T-helper 2 cell treated with Interferon-gamma antibody and Interleukin-4, amounts not matched to agents 100 ng/mL and 5 ng/mL, for 36 hours (primary cell): ENCODE data around the gene ARHGAP42. TPM values are rescaled to one million over a fixed set of nuclear protein-coding genes. Genes with fewer than 3 reads are reported as not detected.
"Not testable (repeated sequence)": the region's sequence is repeated elsewhere in the genome, so short reads cannot be mapped to it uniquely, and the experiment has no call there.

Source experiments
- intact Hi-C: fragments of 100-400 bp; cut with micrococcal nuclease; formaldehyde crosslinking; loops from one replicate; pipeline ENCODE4 v1.15.1; 2023
- total RNA-seq: library from RNA; stranded (reverse); gene quantifications from 2 replicates; pipeline ENCODE4 v1.2.3, GENCODE V29; 2022

ARHGAP42 gene, protein sequence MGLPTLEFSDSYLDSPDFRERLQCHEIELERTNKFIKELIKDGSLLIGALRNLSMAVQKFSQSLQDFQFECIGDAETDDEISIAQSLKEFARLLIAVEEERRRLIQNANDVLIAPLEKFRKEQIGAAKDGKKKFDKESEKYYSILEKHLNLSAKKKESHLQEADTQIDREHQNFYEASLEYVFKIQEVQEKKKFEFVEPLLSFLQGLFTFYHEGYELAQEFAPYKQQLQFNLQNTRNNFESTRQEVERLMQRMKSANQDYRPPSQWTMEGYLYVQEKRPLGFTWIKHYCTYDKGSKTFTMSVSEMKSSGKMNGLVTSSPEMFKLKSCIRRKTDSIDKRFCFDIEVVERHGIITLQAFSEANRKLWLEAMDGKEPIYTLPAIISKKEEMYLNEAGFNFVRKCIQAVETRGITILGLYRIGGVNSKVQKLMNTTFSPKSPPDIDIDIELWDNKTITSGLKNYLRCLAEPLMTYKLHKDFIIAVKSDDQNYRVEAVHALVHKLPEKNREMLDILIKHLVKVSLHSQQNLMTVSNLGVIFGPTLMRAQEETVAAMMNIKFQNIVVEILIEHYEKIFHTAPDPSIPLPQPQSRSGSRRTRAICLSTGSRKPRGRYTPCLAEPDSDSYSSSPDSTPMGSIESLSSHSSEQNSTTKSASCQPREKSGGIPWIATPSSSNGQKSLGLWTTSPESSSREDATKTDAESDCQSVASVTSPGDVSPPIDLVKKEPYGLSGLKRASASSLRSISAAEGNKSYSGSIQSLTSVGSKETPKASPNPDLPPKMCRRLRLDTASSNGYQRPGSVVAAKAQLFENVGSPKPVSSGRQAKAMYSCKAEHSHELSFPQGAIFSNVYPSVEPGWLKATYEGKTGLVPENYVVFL
- 0.16 and 0.32 TPM in 2 replicates for total RNA-seq

DNA sequence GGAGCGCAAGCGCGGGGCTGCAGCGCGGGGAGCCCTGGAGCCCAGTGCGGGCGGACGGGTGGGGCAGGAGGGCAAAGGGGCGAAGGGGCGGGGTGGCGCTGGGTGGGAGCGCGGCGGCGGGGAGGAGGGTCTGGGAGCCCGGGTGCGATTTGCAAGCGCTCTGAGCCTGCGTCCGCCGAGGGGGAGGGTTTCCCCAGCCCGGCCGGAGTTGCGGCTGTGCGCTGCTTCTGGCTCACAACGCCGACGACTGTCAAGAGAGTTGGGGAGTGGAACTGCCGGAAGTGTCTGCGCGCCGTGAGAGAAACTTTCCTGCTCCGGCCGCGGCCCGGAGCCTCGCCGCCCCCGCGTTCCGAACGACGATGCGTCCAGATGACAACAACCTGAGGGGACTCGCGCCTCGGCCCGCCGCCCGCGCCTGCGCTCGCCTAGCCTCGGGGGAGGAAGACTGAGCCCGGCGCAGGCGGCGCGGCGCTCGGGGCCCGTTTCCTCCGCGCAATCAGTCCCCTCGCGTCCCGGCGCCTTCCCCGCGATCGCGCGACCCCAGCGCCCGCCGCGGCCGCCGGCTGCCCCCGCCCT, at the start of gene ARHGAP42:
Gene ARHGAP42, plus strand, starts transcription at position 235 of the 576 bp plus-strand sequence. CDS start 391 bp downstream, outside the sequence.
- intact Hi-C loops, result loop anchor here (10.0 kb wide), 1 partner anchor 168 kb away; no protein-coding TSS in a partner anchor

DNA sequence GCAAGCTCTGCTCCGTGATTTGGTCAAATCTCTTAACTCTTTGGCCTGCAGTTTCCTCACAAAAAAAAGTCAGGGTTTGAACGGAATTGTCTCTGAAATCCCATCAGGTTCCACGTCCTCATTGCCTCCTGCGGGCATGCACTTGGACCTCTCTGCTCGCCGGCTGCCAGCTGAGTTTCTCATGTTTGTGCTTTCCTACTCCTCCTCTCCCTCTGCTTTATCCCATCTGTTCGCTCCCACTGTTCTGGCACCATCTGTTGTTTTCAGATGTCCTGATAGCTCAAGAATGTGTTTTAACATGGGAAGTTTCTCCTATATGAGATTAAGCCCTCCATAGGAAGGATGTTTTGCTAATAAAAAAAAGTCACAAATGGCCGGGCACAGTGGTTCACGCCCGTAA, 49.4 kb upstream of the ARHGAP42 start:
- intact Hi-C loops, result no loop called here

DNA sequence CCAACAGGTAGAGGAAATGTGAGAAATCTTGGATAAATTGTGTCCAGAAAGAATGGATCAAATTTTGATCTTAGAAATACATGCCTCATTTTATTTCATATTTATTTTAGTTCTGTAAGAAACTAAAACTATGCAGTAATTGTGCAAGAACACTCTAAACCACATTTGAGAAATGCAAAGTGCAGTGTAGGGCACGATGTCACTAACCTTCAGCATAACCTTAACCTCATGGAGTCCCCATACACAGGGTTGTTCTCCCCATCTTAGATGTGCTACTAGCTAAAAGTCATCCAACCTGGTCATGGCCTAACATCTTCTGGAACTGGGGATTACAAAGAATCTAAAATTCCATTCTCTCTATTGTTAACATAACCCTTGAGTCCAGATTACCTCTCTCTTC, 48.4 kb upstream of the ARHGAP42 start:
- intact Hi-C loops, result no loop called here

DNA sequence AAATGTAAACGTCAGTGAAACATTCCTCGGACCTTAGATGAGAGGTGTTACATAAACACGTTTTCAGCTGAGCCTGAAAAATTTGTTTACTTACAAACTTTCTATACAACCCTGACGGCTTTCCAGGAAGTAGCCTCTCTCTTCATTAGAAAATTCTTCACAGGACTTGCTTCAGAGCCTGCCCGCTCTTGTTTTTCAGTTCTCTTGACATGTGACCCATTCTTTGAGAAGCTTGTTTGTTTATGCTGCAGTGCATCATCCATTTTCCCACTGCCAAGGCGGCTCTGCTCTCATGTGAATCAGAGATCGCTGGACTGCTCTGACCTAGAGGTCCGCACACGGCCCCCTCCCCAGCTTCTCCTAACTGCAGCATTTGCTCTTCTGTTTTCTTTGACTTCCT, 47.9 kb upstream of the ARHGAP42 start:
- intact Hi-C loops, result no loop called here

DNA sequence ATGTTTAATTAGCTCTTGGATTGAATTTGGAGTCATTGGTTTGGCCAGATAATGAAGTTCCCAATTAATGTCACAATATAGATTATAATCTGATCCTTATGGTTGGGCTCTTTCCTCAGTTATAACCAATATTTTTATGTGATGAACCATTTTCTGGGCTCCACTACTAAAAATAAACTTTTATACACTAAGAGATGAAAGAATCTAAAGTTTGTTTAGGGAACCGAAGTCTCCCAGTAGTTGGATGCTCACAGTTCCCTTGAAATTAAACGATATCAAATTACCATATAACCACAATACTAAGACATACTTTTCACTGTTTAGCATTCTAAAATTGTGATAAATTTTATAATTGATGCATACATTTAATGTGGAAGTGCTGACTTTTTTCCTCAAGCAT, 47.0 kb upstream of the ARHGAP42 start:
- intact Hi-C loops, result no loop called here

DNA sequence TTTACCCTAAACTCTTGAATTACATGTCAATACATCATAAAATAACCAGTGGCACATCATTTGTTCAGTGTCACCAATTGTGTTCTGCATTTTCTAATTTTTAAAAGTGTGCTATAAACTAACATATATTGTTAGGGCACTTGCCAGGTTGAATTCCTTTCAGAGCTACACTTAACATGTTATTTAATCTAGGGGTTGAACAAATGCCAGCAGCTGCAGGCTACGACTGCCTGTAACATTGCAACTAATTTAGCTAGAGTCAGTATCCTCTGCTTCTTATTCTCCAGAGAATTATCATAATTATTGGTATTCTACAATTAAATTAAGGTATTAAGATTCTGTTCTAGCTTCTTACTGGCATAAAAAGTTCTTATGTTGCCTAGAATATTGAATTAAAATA, 46.4 kb upstream of the ARHGAP42 start:
- intact Hi-C loops, result no loop called here

DNA sequence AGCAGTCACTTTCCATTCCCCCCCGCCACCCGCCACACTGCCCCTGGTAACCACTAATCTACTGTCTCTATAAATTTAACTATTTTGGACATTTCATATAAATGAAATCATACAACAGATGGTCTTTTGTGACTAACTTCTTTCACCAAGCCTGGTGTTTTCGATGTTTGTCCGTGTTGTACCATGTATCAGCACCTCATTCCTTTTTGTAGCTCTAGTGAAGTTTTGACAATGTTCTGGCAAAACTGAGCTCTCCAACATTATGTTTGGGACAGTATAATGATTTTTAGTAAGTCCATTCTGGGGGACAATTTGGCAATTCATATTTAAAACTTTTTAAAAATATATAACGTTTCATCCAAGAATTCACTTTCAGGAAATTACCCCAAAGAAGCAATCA, 45.6 kb upstream of the ARHGAP42 start:
- intact Hi-C loops, result no loop called here

DNA sequence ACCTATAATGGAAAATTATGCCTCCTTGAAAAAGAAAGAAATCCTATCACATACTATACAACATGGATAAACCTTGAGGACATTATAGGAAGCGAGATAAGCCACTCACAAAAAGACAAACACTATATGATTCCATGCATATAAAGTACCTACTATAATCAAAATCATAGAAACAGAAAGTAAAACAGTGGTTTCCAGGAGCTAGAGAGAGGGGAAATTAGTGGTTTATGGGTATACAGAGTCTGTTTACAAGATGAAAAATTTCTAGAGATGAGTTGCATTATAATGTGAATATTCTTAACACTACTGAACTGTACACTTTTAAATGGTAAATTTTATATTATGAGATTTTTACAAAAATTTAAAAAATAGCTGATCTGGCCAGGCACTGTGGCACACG, 40.5 kb upstream of the ARHGAP42 start:
- intact Hi-C loops, result no loop called here

DNA sequence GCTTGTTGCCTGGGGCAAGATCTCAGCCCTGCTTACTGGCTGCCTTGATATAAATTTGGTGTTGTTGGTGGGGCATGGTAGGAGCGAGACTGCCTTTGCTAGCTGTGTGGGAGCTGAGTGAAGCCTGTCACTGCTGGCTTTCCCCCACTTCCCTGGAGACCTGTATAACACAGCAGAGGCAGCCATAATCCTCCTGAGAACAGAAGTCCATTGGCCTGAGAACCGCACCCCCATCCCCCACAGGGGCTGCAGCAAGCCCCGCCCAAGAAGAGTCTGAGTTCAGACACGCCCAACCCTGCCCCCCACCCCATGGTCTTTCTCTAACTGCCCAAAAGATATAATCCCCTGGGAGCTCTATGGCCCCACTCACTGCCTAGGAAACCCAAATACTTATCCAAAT, 39.2 kb upstream of the ARHGAP42 start:
- intact Hi-C loops, result no loop called here

DNA sequence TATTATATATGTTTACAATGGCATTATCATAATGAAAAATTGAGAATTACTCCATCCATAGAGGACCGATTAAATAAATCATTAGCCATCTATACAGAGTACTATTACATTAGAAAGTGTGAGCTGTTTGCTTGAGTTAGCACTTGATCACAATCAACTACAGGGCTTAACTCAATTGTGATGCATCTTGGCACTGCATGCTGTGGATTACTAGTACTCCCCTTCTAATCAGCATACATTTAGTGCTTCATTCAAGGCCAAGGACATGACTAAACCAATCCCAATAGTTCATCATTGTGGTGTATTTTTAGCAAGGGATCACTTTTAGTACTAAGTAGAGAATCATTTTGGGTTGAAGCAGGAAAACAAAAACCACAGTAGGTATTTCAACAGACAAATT, 23.5 kb upstream of the ARHGAP42 start:
- intact Hi-C loops, result no loop called here

DNA sequence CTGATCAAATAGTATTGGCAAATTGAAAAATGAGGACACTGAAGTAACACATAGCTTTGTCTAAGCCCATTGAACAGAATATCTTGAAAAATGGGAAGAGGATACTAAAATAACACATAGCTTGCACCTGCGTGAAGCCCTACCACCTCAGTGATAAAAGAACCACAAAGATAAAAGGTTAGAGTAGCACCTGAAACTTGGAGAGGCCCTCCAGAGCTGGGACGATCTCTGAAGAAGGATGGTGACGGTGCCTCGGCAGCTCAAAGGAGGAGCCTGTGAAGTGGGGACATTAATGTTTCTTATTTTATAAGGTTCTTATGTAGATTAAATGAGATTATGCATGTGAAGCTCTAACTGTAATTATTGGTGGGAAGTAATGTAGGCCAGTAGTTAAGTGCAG, 23.1 kb upstream of the ARHGAP42 start:
- intact Hi-C loops, result no loop called here

DNA sequence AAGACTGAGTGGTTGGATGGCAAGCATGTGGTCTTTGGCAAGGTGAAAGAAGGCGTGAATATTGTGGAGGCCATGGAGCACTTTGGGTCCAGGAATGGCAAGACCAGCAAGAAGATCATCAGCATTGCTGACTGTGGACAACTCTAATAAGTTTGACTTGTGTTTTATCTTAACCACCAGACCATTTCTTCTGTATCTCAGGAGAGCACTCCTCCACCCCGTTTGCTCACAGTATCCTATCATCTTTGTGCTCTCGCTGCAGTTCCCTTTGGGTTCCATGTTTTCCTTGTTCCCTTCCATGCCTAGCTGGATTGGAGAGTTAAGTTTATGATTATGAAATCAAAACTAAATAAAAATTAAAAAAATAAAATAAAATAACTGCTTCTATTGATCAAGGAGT, 20.3 kb upstream of the ARHGAP42 start:
- intact Hi-C loops, result not testable (repeated sequence)

DNA sequence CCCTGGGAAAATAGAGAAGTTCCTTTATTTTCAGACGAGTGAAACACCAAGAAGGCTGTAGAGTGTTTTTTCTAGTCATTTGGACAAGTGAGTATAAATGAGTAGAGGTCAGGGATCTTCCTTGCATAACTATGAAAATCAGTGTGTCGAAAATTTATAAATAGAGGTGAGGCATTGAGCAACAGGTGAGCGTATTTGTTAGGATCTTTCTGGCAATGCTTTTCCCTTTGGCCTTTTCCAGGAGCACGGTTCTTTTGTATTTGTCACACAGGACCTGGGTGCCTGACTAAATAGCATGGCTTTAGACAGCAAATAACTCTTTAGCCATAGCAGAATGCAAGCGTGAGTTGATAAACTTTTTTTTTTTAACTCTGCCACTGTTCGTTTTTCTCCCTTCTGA, 19.6 kb upstream of the ARHGAP42 start:
- intact Hi-C loops, result no loop called here

DNA sequence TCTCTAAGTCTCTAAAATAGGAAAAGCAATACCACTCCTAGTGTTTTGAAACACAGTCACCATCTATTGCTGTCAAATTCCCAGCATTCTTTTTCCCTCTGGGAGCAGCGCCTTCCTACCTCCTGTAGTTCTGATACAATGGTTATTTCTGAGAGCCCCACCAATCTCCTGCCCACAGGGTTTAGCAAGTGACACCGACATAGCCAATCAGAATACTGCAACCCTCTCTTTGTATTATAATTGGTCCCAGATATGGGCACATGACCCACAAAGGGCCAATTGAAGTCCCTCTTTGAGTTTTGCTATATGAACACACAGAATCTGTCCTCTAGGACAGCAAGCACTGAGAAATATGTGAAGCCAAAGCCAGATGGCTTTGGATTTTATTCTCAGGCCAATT, 16.9 kb upstream of the ARHGAP42 start:
- intact Hi-C loops, result no loop called here

DNA sequence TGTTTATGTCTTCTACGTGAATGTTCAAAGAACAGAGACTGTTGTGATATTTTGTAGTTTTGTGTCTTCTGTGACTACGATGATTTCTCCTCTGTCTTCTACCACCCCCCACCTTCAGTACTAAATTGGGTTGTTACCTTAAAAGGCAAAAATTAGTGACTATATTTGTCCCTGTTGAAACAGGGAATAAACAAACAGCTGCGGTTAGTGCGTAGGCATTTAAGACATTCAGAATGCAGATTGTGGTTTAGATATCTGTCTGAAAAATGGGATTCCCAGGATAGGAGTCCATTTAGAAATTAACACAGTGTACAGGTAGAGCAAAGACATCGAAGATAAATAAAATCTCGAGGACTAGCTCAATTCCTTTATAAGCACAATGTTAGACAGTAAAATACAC, 15.6 kb upstream of the ARHGAP42 start:
- intact Hi-C loops, result no loop called here

DNA sequence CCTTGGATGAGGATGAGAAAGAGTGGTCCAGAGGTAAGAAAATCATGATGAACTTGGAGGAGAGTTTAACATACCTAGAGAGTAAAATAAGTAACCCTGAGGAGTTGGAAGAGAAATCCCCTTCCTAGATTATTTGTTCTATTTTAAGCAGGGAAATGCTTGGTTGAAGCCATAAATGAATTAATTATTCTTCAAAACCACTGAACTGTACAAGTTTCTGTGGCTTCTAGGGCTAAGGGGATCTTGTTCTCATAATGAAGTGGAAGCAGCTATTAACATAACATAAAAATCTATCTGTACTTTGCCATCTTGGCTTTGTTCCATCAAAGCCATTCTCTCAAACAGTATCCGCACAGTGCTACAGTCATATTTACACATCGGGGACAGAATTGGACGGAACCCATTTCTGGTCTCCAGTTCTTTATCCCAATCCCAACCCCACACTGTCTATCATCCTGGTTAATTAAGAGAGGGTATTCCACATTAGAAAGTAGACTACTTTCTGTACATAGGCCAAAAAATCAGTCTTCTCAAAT, 14.5 kb upstream of the ARHGAP42 start:
- intact Hi-C loops, result no loop called here

DNA sequence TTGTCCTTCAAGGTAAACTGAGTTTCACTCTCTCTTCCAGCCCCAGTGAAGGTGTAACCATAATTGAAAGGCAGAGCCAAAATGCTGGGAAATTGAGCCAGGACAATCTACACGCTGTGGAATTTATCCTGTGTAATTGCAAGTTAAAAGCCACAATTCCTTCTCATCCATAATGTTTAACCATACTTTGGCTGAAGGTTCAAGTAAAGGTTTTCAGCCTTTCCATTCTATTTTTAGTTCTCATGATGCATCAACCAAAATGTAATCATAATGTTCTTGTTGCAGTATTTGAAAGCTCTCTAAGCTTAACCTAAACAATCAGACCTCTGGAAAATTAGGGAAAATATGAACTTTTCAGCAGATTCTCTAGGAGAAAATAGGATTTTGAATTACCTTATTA, 14.0 kb upstream of the ARHGAP42 start:
- intact Hi-C loops, result no loop called here

DNA sequence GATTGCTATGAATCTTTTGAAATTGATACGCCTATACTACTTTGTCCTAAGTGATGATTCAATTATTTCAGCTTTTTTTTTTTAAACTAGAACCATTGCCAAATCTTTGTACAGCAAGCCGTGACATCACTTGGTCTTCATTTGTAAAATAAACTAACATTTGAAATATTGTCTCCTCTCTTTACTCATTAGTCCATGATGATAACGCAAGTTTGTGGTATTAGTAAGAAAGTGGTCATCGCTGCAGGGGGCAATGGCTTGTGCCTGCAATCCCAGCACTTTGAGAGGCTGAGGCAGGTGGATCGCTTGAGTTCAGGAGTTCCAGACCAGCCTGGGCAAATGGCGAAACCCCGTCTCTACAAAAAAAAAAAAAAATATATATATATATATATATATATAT, 12.9 kb upstream of the ARHGAP42 start:
- intact Hi-C loops, result no loop called here

DNA sequence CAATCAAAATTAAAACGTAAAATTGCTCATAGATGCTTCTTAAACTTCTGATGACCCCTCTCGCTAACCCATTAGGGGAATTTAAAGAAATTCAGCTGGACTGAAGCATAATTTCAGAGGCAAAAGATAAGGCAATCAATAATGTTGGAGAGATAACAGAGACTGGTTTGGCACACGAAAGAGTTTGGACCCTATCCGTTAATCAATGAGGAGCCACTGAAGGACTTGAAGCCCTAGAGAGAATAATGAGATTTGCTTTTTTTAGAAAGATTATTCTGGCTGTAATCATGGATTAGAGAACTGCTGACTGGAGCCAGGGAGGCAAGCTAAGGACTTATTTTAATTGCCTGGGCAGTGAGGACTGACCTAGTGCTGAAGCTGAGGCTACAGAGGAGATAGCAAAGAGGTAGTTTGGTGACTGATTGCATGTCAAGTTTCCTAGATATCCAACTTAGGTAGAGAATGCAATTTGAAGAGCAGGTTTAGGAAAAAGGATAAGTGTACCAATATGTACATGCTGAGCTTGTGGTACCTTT, 11.9 kb upstream of the ARHGAP42 start:
- intact Hi-C loops, result no loop called here

DNA sequence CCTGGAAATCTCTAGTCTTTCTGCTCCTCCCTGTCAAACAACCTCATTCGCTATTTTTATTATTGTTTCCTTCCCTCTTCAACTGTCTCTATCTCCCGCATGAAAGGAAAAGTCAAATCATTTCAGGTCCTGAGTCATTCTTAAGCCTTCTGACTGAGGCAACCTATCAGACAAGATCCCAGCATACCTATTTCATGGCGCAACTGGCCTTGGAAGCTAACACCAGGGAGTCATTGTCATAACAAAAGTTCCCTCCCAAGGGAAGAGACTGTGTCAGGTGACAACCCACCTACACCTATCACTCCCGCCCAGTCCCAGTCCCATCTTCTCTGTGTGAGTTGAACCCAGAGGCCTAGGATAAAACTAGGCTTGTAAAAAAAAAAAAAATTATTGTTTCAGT, 10.2 kb upstream of the ARHGAP42 start:
- intact Hi-C loops, result no loop called here

DNA sequence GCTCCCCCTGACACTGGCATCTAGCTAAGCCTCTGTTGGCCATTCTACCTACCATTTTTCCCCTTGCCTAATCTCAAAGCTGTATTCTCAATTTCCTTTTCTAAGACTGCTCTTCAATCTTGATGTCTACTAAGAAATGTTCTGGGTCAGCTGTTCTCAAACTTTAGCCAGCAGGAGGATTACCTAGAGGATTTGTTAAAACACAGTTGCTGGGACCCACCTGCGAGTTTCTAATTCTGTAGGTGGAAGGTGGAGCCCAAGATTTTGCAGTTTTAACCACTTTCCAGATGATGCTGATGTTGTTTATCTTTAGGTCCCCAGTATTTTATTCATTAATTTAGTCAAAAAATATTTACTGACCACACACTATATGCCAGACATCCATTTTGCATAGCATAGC, 9.3 kb upstream of the ARHGAP42 start:
- intact Hi-C loops, result no loop called here
